HG03521 (cell line): ENCODE measurements around the gene HGF.
A peak's percentile ranks its signal among the peaks of the same experiment; 100 is the strongest.
"Not testable (repeated sequence)": the region's sequence is repeated elsewhere in the genome, so short reads cannot be mapped to it uniquely, and the experiment has no call there.

ENCODE experiments used
- ATAC-seq: cut with Tn5 transposase; IDR thresholded peaks from one replicate; pipeline ENCODE4 v1.9.1; 2021; ENCODE audit warnings: mild to moderate bottlenecking, moderate library complexity; ENCODE audit not compliant: unreplicated experiment

HGF gene

GRCh38 chr7:81769891-81770727 is at the start of gene HGF:
HGF (minus strand) TSS chr7:81770047; CDS start chr7:81769971, 76 bp downstream.
- ATAC-seq: peak; percentile 21

- ATAC-seq: no peak
These were observed 46.5 kb upstream of the HGF start for GRCh38 chr7:81816312-81816711.

- ATAC-seq: peak; percentile 91
These were observed 43.1 kb upstream of the HGF start for GRCh38 chr7:81812866-81813476.

GRCh38 chr7:81811956-81812865 is 42.4 kb upstream of the HGF start:
- ATAC-seq: peak; percentile 42

DNA sequence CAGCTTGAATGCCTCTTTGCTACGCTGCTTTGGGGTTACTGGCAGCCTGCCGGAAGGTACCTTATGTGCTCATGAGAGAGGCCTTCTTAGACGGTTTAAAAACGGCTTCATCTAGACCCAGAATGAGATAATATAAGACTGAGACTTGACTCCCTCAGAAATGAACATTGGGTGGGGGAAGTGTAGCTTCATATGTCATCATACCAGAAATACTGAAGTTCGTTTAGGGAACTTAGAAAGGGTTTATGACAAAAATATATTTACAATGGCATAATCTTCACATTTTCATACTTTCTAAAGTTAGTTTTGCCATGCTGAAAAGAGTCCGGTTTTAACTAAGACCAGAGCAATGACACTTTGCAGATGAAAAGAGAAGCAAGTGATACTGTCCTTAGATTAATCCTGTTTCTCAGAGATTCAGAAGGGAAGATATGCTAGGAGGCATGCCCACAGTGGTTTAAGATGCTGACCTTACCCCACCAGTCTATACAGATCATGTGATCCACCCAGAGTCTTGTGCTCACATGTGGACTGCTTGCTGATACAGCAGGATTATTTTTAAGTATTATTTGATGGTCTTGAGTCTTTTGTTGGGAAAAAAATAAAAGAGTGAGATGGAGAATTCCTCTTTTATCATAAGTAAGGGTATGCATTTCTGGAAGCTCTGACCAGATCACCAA is 40.8 kb upstream of the HGF start:
- ATAC-seq: no peak

DNA sequence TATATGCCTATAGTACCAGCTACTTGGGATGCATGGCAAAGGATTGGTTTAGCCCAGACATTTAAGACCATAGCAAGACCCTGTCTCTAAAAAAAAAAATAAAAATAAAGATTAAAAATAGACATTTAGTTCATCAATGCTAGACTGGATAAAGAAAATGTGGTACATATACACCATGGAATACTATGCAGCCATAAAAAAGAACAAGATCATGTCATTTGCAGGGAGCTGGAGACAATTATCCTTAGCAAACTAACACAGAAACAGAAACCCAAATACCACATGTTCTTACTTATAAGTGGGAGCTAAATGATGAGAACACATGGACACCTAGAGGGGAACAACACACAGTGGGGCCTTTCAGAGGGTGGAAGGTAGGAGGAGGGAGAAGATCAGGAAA is 38.5 kb upstream of the HGF start:
- not testable (repeated sequence) for ATAC-seq

DNA sequence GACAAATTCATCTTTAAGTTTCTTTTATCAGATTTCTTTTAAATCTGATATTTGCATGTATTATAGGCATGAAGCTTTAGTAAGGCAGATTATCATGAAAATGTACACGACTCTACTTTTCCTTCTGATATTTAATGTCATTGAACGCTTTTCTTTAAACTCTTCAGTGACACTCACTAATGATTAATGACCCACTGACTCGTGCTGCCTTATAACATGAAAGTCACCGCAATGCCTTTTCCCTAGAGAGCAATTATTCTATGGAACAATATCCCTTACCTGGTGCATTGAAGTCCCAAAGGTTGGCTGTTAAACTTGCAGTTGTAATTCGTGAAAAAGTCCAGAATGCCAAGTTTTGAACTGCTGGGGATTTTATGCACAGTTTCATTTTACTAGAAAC is 33.4 kb upstream of the HGF start:
- no peak for ATAC-seq

DNA sequence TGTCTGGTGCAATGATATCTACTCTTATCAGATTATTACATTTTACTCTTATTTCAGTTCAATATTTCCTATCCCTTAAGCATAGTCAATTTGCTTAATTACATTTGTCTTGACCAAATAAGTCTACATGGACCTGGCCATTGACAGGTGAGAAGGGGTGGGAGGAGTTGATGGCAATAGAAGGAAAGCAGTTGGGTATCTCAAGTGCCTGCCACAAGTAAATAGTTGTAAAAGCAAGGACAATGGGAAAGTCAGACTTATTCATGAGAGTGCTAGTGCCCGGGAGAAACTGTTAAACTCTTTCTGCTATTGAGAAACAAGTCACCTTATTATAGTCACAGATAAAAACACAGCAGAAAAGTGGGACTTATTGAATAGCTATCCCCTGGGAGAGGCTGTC is 32.4 kb upstream of the HGF start:
- ATAC-seq: no peak

DNA sequence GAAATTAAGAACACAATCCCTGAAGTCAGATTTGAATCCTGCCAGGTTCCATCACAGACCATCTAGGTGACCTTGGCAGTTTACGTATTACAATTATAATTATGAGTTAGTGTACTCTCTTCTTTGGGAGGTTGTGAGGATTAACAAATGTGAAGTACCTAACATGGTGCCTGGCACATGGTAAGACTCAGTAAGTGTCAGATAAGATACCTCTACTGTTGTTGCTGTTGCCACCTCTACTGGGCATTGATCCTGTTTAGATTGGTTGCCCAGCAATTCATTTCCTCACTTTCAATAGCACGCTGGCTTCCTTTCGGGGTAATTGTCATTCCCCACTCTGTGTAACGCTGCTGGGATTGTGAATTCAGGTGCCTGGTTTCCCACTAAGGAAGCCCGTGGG is 31.7 kb upstream of the HGF start:
- ATAC-seq: no peak

GRCh38 chr7:81791568-81792518 is 22.0 kb upstream of the HGF start:
- ATAC-seq: peak; percentile 48

GRCh38 chr7:81790686-81791085 is 20.8 kb upstream of the HGF start:
- no peak for ATAC-seq

GRCh38 chr7:81790120-81790500 is 20.3 kb upstream of the HGF start:
- ATAC-seq: no peak

GRCh38 chr7:81789406-81790119 is 19.7 kb upstream of the HGF start:
- ATAC-seq: no peak

DNA sequence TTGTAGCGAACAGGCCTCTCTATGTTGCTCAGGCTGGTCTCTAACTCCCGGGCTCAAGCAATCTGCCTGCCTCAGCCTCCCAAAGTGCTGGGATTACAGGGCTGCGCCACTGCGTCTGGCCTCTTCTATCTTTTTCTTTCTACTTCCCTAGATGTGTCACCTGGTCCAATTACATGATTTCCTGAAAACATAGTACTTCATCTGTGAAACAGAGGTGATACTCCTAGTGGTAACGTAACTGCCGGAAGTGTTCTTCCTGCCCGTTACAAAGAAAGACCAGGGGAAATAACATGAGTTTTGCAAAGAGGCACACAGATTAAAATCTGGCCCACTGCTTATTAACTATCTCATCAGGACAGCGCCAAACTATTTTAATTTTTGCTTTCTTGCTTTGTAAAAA is 18.4 kb upstream of the HGF start:
- no peak for ATAC-seq

DNA sequence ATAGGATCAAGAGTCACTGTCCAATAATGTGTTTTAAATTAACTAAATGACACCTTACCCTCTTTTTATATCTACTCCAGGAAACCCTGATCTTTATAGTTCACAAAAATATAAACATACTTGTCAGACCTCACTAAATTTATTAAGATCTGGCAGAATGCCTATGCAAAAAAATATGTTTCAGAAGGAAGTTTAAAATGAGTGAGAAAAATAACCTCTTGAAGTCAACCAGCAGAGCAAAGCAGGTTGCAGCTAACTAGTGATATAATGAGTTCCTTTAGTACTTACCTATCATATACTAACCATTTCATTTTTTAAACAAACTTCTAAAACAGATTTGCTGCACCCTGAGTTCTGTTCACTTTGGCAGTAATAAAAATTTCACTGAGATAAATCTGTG is 14.0 kb upstream of the HGF start:
- no peak for ATAC-seq

- no peak for ATAC-seq
These were observed 11.3 kb upstream of the HGF start for GRCh38 chr7:81780914-81781693.

DNA sequence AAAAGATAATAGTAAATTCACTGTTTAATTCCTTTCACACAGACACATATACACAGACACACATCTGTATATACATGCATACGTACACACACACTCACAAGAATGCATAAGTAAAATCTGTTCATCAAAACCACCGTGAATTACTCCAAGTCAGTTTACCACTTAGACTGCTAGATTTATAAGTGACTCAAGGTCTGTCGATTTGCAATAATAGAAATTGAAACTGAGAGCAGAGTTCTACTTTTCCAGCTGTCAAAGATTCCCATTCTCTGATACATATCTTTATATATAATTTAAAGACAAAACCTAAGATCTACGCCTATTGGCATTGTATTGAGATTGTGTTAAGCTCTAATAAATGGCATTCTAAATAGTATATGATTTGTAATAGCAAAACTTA is 9.9 kb upstream of the HGF start:
- ATAC-seq: no peak

DNA sequence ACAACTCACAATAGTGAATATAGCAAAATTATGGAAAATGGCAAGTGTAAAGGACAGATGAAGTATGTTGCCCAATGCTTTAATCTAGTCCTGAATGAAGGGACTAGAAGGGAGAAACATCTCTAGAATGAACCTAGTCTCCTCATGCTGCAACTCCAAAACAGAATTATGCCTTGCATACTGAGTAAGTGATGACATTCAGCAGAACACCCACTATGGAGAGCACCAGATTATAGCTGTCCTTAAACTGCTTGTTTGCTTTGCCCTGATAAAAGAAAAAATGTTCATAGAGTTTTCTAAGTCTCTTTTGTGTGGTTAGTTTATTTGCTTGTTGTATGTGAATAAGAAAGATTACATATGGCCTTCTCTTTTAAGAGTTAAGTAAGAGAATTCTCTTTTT is 7.8 kb upstream of the HGF start:
- ATAC-seq: no peak
